ENCODE results near the gene CSTB. TPM values are rescaled to one million over a fixed set of nuclear protein-coding genes. Genes with fewer than 3 reads are reported as not detected.

The CSTB gene, protein sequence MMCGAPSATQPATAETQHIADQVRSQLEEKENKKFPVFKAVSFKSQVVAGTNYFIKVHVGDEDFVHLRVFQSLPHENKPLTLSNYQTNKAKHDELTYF
- total RNA-seq, result 5.4 and 8.7 TPM in 2 replicates

DNA sequence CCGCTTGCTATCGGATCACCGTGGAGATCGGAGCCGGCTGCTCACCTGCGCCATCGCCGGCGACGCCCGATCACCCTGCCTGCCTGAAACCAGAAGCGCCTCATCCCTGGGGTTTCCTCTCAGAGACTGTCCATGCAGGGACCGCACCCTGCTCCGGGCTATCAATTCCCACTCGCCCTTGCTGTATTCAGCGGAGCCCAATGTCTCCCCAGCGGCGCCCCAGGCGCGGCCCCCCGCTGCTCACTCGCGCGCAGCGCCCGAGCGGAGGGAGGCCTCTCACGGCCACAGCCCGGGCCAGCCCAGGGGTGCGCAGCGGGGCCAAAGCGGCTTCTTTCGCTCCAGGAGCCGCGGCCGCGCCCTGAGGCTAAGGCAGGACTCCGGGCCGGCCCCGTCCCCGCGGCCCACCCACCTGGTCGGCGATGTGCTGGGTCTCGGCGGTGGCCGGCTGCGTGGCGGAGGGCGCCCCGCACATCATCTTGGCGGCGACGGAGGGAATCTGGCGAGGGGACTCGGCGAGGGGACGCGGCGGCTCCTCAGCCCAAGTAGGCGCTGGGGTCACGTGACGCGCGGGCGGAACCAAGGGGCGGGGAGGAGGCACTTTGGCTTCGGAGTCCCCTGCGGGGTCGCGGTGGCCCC, at the start of gene CSTB:
Gene CSTB (minus strand): TSS at position 514 of the 636 bp plus-strand sequence. CDS start 39 bp downstream, at position 475.

DNA sequence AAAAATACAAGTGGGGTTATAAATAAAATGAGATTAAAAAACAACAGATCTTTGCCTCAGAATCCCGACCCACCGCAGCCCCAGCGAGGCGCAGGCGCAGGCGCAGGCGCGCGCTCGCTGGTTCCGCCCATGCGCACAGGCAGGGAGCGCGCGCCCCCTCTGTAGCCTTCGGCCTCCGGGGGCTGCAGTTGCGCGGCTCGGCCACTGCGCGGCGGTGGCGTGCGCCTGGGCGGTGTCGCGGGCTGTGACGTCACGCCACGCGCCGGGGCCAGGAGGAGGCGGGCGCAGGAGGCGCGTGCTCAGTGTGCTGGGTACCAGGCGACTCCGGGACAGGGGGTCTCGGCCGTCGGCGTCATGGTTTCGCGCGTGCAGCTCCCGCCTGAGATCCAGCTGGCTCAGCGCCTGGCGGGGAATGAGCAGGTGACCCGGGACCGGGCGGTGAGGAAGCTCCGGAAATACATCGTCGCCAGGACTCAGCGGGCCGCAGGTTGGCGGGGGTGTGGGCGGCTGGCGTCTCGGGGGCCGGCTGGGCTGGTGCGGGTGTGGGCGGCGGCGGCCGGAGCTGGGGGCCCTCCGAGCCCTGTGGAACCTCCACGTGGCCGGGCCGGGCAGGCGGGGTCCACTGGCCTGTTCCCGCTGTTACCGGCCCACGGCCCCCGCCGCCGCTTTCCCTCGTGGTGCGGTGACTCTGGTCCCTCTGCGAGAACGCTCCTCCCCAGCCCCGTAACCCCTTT, 13.3 kb upstream of the CSTB start, which contains the start of gene RRP1:
Gene RRP1 (plus strand): TSS at position 302 of the 734 bp plus-strand sequence. CDS start 53 bp downstream, at position 355.

Other genes starting within 250 kb of the CSTB start
- 1.00 and 2.4 TPM in 2 replicates for gene HSF2BP, start 116.8 kb downstream of the CSTB start, total RNA-seq
- gene RRP1B, start 116.7 kb downstream of the CSTB start, total RNA-seq, result 25.4 and 32.4 TPM in 2 replicates
- 300 and 313 TPM in 2 replicates for gene PDXK, start 57.2 kb downstream of the CSTB start, total RNA-seq
- gene RRP1, start 13.3 kb upstream of the CSTB start, total RNA-seq, result 16.7 and 26.2 TPM in 2 replicates
- 67.1 and 77.8 TPM in 2 replicates for gene AGPAT3, start 88.9 kb upstream of the CSTB start, total RNA-seq
- gene TRAPPC10, start 236.0 kb upstream of the CSTB start, total RNA-seq, result 21.5 and 25.9 TPM in 2 replicates

Measured in uterine smooth muscle cell (primary cell).